Keratinocyte (primary cell): ENCODE measurements around the gene SCARB1. TPM values are rescaled to one million over a fixed set of nuclear protein-coding genes. Genes with fewer than 3 reads are reported as not detected.

Experiments
- DNase-seq: peaks from one replicate; pipeline ENCODE4 v3.0.0-alpha.2; 2011; ENCODE audit warnings: low read depth, missing footprints, low spot score
- FAIRE-seq: peaks from 2 replicates; lab custom pipeline; 2011; peaks lifted over from hg19 to GRCh38; lab: Jason Lieb, UNC
- H2AFZ ChIP-seq: 2 replicates; pipeline ENCODE4 v1.6.0; 2012; ENCODE audit warnings: low read length, control low read depth, inconsistent platforms; ENCODE audit not compliant: control insufficient read depth
- H3K27ac ChIP-seq: 2 replicates; pipeline ENCODE4 v1.5.1; 2011; ENCODE audit warnings: low read length; ENCODE audit not compliant: control insufficient read depth, insufficient read depth
- H3K27me3 ChIP-seq: 3 replicates; pipeline ENCODE4 v1.6.0; 2011; ENCODE audit warnings: low read length; ENCODE audit not compliant: control insufficient read depth, insufficient read depth; ENCODE audit errors: extremely low read depth
- H3K36me3 ChIP-seq, 2 experiments: 2 replicates in 1 of 2; 3 replicates in 1 of 2; pipeline ENCODE4 v1.5.1; 2011; ENCODE audit warnings: low read length in 2 of 2, mild to moderate bottlenecking in 1 of 2; ENCODE audit not compliant: control insufficient read depth in 2 of 2, insufficient read depth in 2 of 2; ENCODE audit errors: extremely low read depth in 1 of 2
- H3K4me1 ChIP-seq: 3 replicates; pipeline ENCODE4 v1.5.1; 2011; ENCODE audit warnings: low read length; ENCODE audit not compliant: control insufficient read depth, insufficient read depth; ENCODE audit errors: extremely low read depth
- H3K4me2 ChIP-seq: 3 replicates; pipeline ENCODE4 v1.6.0; 2011; ENCODE audit warnings: low read depth, low read length; ENCODE audit not compliant: control insufficient read depth, insufficient read depth; ENCODE audit errors: extremely low read depth
- H3K4me3 ChIP-seq, 3 experiments: fragments of 200-600 bp in 1 of 3; sonication (generic) in 1 of 3; 2 replicates in 2 of 3; 3 replicates in 1 of 3; pipeline ENCODE4 v1.5.1; 2011 to 2016; ENCODE audit warnings: low read length in 3 of 3, mild to moderate bottlenecking in 3 of 3, control low read depth in 2 of 3, inconsistent platforms in 1 of 3, low read depth in 1 of 3, mixed read lengths in 1 of 3, mixed run types in 1 of 3, moderate library complexity in 1 of 3; ENCODE audit not compliant: control insufficient read depth in 2 of 3, insufficient read depth in 2 of 3; ENCODE audit errors: extremely low read depth in 1 of 3
- H3K79me2 ChIP-seq: 2 replicates; pipeline ENCODE4 v1.6.0; 2012; ENCODE audit warnings: low read length; ENCODE audit not compliant: control insufficient read depth, insufficient read depth
- H3K9ac ChIP-seq: 3 replicates; pipeline ENCODE4 v1.6.0; 2011; ENCODE audit warnings: low read length; ENCODE audit not compliant: control insufficient read depth, insufficient read depth; ENCODE audit errors: extremely low read depth
- H3K9me1 ChIP-seq: 3 replicates; pipeline ENCODE4 v1.6.0; 2011; ENCODE audit warnings: low read length; ENCODE audit not compliant: control insufficient read depth, insufficient read depth; ENCODE audit errors: extremely low read depth
- H3K9me3 ChIP-seq: 2 replicates; pipeline ENCODE4 v1.5.1; 2012; ENCODE audit warnings: low read depth, low read length; ENCODE audit not compliant: control insufficient read depth
- H4K20me1 ChIP-seq: 3 replicates; pipeline ENCODE4 v1.6.0; 2011; ENCODE audit warnings: low read length; ENCODE audit not compliant: control insufficient read depth, insufficient read depth; ENCODE audit errors: extremely low read depth
- CTCF ChIP-seq, 3 experiments: IDR thresholded peaks in 1 of 3; conservative IDR thresholded peaks in 1 of 3; optimal IDR thresholded peaks in 1 of 3; 2 replicates in 2 of 3; 3 replicates in 1 of 3; pipeline versions ENCODE3 to v1.5.1; 2011; ENCODE audit warnings: low read length in 3 of 3, mild to moderate bottlenecking in 3 of 3, moderate library complexity in 2 of 3, control low read depth in 1 of 3, inconsistent platforms in 1 of 3; ENCODE audit not compliant: insufficient read depth in 2 of 3; ENCODE audit errors: extremely low read depth in 1 of 3
- EZH2 ChIP-seq: IDR thresholded peaks from one replicate; pipeline ENCODE4 v1.6.1; 2012; ENCODE audit warnings: inconsistent platforms, mild to moderate bottlenecking, low read length, moderate library complexity
- dilution Hi-C: fragments of 300-500 bp; cut with MboI; formaldehyde crosslinking; loops from one replicate; pipeline ENCODE4 v1.7.0; 2020; ENCODE audit warnings: low sequenced_read_pairs; ENCODE audit not compliant: extremely low pct_ligation_motif_present
- polyA plus RNA-seq, 5 experiments: library from polyadenylated mRNA; depleted of rRNA in 3 of 5; stranded (reverse) in 3 of 5; stranded (forward) in 1 of 5; unstranded in 1 of 5; fragments of >200 nt; gene quantifications; 1 replicate in 1 of 5; 2 replicates in 3 of 5; 3 replicates in 1 of 5; pipeline versions ENCODE4 v1.2.1 to v1.2.3, GENCODE V29; 2011 to 2012; ENCODE audit warnings: missing spikeins in 2 of 5, low read depth in 1 of 5, low replicate concordance in 1 of 5

The SCARB1 gene
- polyA plus RNA-seq, 1 donor (not counting 4 experiments of a cell fraction or from before 2014, with no cell fraction given) = 40.9 TPM

GRCh38 chr12:124790650-124791400, 72.8 kb downstream of the SCARB1 start:
- no peak overlapping the region for H3K27ac ChIP-seq
- no peak for DNase-seq
- H2AFZ ChIP-seq = no peak overlapping the region
- no peaks in the 10 kb centered on the region for H3K9me3 ChIP-seq
- H4K20me1 ChIP-seq = no peaks in the 10 kb centered on the region
- H3K36me3 ChIP-seq = peaks cover 22 to 42% of the 10 kb centered on the region in 2 experiments
- H3K9ac ChIP-seq = no peak overlapping the region
- H3K4me2 ChIP-seq = no peak overlapping the region
- no peaks in the 10 kb centered on the region for H3K9me1 ChIP-seq
- dilution Hi-C loops = no loop called here
- TF ChIP-seq CTCF (optimal IDR thresholded peaks at IDR 0.05 in 1 of 3, IDR thresholded peaks at IDR 0.05 in 1 of 3, conservative IDR thresholded peaks at IDR 0.05 in 1 of 3; ENCODE audit: extremely low read depth in 1 of 3, insufficient read depth in 2 of 3, low read length in 3 of 3) (no peak), EZH2 (no peak)
- H3K4me3 ChIP-seq = no peak overlapping the region
- H3K4me1 ChIP-seq = no peaks in the 10 kb centered on the region
- no peak for FAIRE-seq
- no peaks in the 10 kb centered on the region for H3K79me2 ChIP-seq
- no peaks in the 10 kb centered on the region for H3K27me3 ChIP-seq

DNA sequence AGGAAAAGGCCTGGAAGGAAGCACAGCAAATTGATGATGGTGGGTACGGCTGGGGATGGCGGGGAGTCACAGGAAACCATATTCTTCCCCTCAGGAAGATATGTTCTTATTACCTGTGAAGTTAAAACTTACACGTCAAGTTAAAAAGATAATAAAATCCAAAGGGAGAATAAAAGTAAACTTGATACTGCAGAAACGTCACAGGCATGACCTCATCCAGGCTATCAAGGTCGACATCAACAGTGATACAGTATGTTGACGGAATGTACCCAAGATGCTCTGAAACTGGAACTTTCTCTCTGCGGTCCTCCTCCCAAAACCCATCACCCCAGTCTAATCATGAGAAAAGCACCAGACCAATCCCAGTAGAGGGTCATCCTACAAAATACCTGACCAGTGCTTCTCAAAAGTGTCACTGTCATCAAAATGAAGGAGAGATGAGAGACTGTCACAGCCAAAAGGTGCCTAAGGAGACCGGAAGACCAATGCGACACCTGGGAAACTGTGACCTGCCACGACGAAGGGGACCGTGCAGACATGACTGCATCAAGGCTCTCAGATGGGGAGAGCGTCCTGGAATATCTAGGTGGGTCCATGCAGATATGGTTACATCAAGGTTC, 74.6 kb downstream of the SCARB1 start:
- Histone ChIP-seq H3K4me1 (no peaks in the 10 kb centered on the region), H4K20me1 (no peaks in the 10 kb centered on the region), H3K36me3 (peaks cover 30 to 49% of the 10 kb centered on the region in 2 experiments), H3K27ac (no peak overlapping the region), H3K4me3 (no peak overlapping the region), H3K9me1 (no peaks in the 10 kb centered on the region), H2AFZ (no peak overlapping the region), H3K4me2 (no peak overlapping the region), H3K9me3 (no peaks in the 10 kb centered on the region), H3K79me2 (no peaks in the 10 kb centered on the region), H3K9ac (no peak overlapping the region), H3K27me3 (no peaks in the 10 kb centered on the region)
- TF ChIP-seq EZH2 (no peak), CTCF (optimal IDR thresholded peaks at IDR 0.05 in 1 of 3, IDR thresholded peaks at IDR 0.05 in 1 of 3, conservative IDR thresholded peaks at IDR 0.05 in 1 of 3; ENCODE audit: extremely low read depth in 1 of 3, insufficient read depth in 2 of 3, low read length in 3 of 3) (no peak)
- dilution Hi-C loops = no loop called here
- DNase-seq (no peak), FAIRE-seq (no peak)
